Measurements from ENCODE around the gene OR1F1. TPM values are rescaled to one million over a fixed set of nuclear protein-coding genes. Genes with fewer than 3 reads are reported as not detected.
A peak's percentile ranks its signal among the peaks of the same experiment; 100 is the strongest.
"Not testable (repeated sequence)": the region's sequence is repeated elsewhere in the genome, so short reads cannot be mapped to it uniquely, and the experiment has no call there.

OR1F1 gene
- total RNA-seq (not detected), polyA plus RNA-seq (ENCODE audit: insufficient read depth in 1 of 8, insufficient read length in 8 of 8, low replicate concordance in 1 of 8) (not detected)
- long read RNA-seq, donor 1, result 0 reads
- long read RNA-seq, donor 2, result 0 reads
- long read RNA-seq, donor 3, result 0 reads
- long read RNA-seq, donor 4, result 0 reads
- long read RNA-seq, donor 5, result 0 reads
- long read RNA-seq, donor 6, result 0 reads
- long read RNA-seq, donor 7, result 0 reads
- long read RNA-seq, donor 8, result 0 reads
- long read RNA-seq, donor 9, result 0 reads
- long read RNA-seq, donor 10, result 0 reads
- long read RNA-seq, donor 11, result 0 reads

- no peak within 1 kb of the TSS for H3K27ac ChIP-seq (ENCODE audit: low read length)
- peaks cover 95% of the 10 kb centered on the region for H3K27me3 ChIP-seq (ENCODE audit: control insufficient read depth, insufficient read depth, low read length)
- WGBS (ENCODE audit: insufficient coverage), result 3% methylated on average over 32 of the region's 51 CpGs
- H3K4me1 ChIP-seq (ENCODE audit: control insufficient read depth, insufficient read depth, low read length), result peaks cover 33% of the 10 kb centered on the region
- DNase-seq, result peak; percentile 12
- no peaks in the 10 kb centered on the region for H3K9me3 ChIP-seq (replicated peaks; ENCODE audit: control insufficient read depth, low read depth, low read length)
- H3K4me3 ChIP-seq (ENCODE audit: low read length), result peak within 1 kb of the TSS; percentile 30
- H3K36me3 ChIP-seq (ENCODE audit: control insufficient read depth, insufficient read depth, low read length), result no peaks in the 10 kb centered on the region
These were observed at the start of gene OR1F1 for GRCh38 chr16:3187798-3188674. Gene OR1F1, plus strand, starts transcription at chr16:3188204.

- H3K27me3 ChIP-seq (ENCODE audit: control insufficient read depth, insufficient read depth, low read length), result no peaks in the 10 kb centered on the region
- peaks cover 58% of the 10 kb centered on the region for H3K36me3 ChIP-seq (ENCODE audit: control insufficient read depth, insufficient read depth, low read length)
- no peaks in the 10 kb centered on the region for H3K9me3 ChIP-seq (replicated peaks; ENCODE audit: control insufficient read depth, low read depth, low read length)
- no peak overlapping the region for H3K4me3 ChIP-seq (ENCODE audit: low read length)
- DNase-seq, result no peak
- WGBS (ENCODE audit: insufficient coverage), result 93% methylated on average over 21 of the region's 21 CpGs
- no peak overlapping the region for H3K27ac ChIP-seq (ENCODE audit: low read length)
- H3K4me1 ChIP-seq (ENCODE audit: control insufficient read depth, insufficient read depth, low read length), result peaks cover 27% of the 10 kb centered on the region
These were observed 49.7 kb upstream of the OR1F1 start for GRCh38 chr16:3138342-3138741.

- no peak for DNase-seq
- peaks cover 29% of the 10 kb centered on the region for H3K4me1 ChIP-seq (ENCODE audit: control insufficient read depth, insufficient read depth, low read length)
- no peak overlapping the region for H3K27ac ChIP-seq (ENCODE audit: low read length)
- 90% methylated on average over 13 of the region's 14 CpGs for WGBS (ENCODE audit: insufficient coverage)
- H3K4me3 ChIP-seq (ENCODE audit: low read length), result no peak overlapping the region
- H3K27me3 ChIP-seq (ENCODE audit: control insufficient read depth, insufficient read depth, low read length), result no peaks in the 10 kb centered on the region
- H3K9me3 ChIP-seq (replicated peaks; ENCODE audit: control insufficient read depth, low read depth, low read length), result no peaks in the 10 kb centered on the region
- peaks cover 58% of the 10 kb centered on the region for H3K36me3 ChIP-seq (ENCODE audit: control insufficient read depth, insufficient read depth, low read length)
These were observed 49.1 kb upstream of the OR1F1 start for GRCh38 chr16:3138823-3139426.

- H3K4me3 ChIP-seq (ENCODE audit: low read length); DNase-seq; H3K27me3 ChIP-seq (ENCODE audit: control insufficient read depth, insufficient read depth, low read length); H3K9me3 ChIP-seq (replicated peaks; ENCODE audit: control insufficient read depth, low read depth, low read length); H3K27ac ChIP-seq (ENCODE audit: low read length): not testable (repeated sequence)
- 96% methylated on average over 6 of the region's 9 CpGs for WGBS (ENCODE audit: insufficient coverage)
- H3K36me3 ChIP-seq (ENCODE audit: control insufficient read depth, insufficient read depth, low read length), result peaks cover 58% of the 10 kb centered on the region
- peaks cover 32% of the 10 kb centered on the region for H3K4me1 ChIP-seq (ENCODE audit: control insufficient read depth, insufficient read depth, low read length)
These were observed 48.4 kb upstream of the OR1F1 start for GRCh38 chr16:3139561-3139960.

- Histone ChIP-seq H3K27me3 (ENCODE audit: control insufficient read depth, insufficient read depth, low read length) (no peaks in the 10 kb centered on the region), H3K27ac (ENCODE audit: low read length) (no peak overlapping the region), H3K4me1 (ENCODE audit: control insufficient read depth, insufficient read depth, low read length) (peaks cover 43% of the 10 kb centered on the region), H3K9me3 (replicated peaks; ENCODE audit: control insufficient read depth, low read depth, low read length) (no peaks in the 10 kb centered on the region), H3K4me3 (ENCODE audit: low read length) (no peak overlapping the region), H3K36me3 (ENCODE audit: control insufficient read depth, insufficient read depth, low read length) (peaks cover 58% of the 10 kb centered on the region)
- DNase-seq, result no peak
- 91% methylated on average over 69 of the region's 69 CpGs for WGBS (ENCODE audit: insufficient coverage)
These were observed 47.2 kb upstream of the OR1F1 start for GRCh38 chr16:3140603-3141427.

GRCh38 chr16:3141781-3142311, 46.2 kb upstream of the OR1F1 start:
- H3K9me3 ChIP-seq (replicated peaks; ENCODE audit: control insufficient read depth, low read depth, low read length), result no peaks in the 10 kb centered on the region
- no peak overlapping the region for H3K27ac ChIP-seq (ENCODE audit: low read length)
- peaks cover 57% of the 10 kb centered on the region for H3K36me3 ChIP-seq (ENCODE audit: control insufficient read depth, insufficient read depth, low read length)
- no peak for DNase-seq
- no peak overlapping the region for H3K4me3 ChIP-seq (ENCODE audit: low read length)
- peaks cover 40% of the 10 kb centered on the region for H3K4me1 ChIP-seq (ENCODE audit: control insufficient read depth, insufficient read depth, low read length)
- WGBS (ENCODE audit: insufficient coverage), result 95% methylated on average over 23 of the region's 23 CpGs
- H3K27me3 ChIP-seq (ENCODE audit: control insufficient read depth, insufficient read depth, low read length), result no peaks in the 10 kb centered on the region

GRCh38 chr16:3142327-3142726, 45.7 kb upstream of the OR1F1 start:
- Histone ChIP-seq H3K27ac (ENCODE audit: low read length) (peak overlapping the region; percentile 92), H3K27me3 (ENCODE audit: control insufficient read depth, insufficient read depth, low read length) (no peaks in the 10 kb centered on the region), H3K9me3 (replicated peaks; ENCODE audit: control insufficient read depth, low read depth, low read length) (no peaks in the 10 kb centered on the region), H3K4me3 (ENCODE audit: low read length) (no peak overlapping the region), H3K4me1 (ENCODE audit: control insufficient read depth, insufficient read depth, low read length) (peaks cover 40% of the 10 kb centered on the region), H3K36me3 (ENCODE audit: control insufficient read depth, insufficient read depth, low read length) (peaks cover 52% of the 10 kb centered on the region)
- WGBS (ENCODE audit: insufficient coverage), result 95% methylated on average over 22 of the region's 22 CpGs
- DNase-seq, result no peak

GRCh38 chr16:3142770-3143169, 45.2 kb upstream of the OR1F1 start:
- peaks cover 48% of the 10 kb centered on the region for H3K36me3 ChIP-seq (ENCODE audit: control insufficient read depth, insufficient read depth, low read length)
- peak overlapping the region; percentile 92 for H3K27ac ChIP-seq (ENCODE audit: low read length)
- H3K4me3 ChIP-seq (ENCODE audit: low read length), result peak overlapping the region; percentile 13
- 85% methylated on average over 11 of the region's 13 CpGs for WGBS (ENCODE audit: insufficient coverage)
- peaks cover 42% of the 10 kb centered on the region for H3K4me1 ChIP-seq (ENCODE audit: control insufficient read depth, insufficient read depth, low read length)
- no peaks in the 10 kb centered on the region for H3K9me3 ChIP-seq (replicated peaks; ENCODE audit: control insufficient read depth, low read depth, low read length)
- H3K27me3 ChIP-seq (ENCODE audit: control insufficient read depth, insufficient read depth, low read length), result no peaks in the 10 kb centered on the region
- DNase-seq, result no peak

GRCh38 chr16:3143189-3143588, 44.8 kb upstream of the OR1F1 start:
- Histone ChIP-seq H3K36me3 (ENCODE audit: control insufficient read depth, insufficient read depth, low read length) (peaks cover 44% of the 10 kb centered on the region), H3K9me3 (replicated peaks; ENCODE audit: control insufficient read depth, low read depth, low read length) (no peaks in the 10 kb centered on the region), H3K4me1 (ENCODE audit: control insufficient read depth, insufficient read depth, low read length) (peaks cover 45% of the 10 kb centered on the region), H3K4me3 (ENCODE audit: low read length) (peak overlapping the region; percentile 13), H3K27me3 (ENCODE audit: control insufficient read depth, insufficient read depth, low read length) (no peaks in the 10 kb centered on the region), H3K27ac (ENCODE audit: low read length) (peak overlapping the region; percentile 92)
- DNase-seq, result no peak
- 85% methylated on average over 9 of the region's 11 CpGs for WGBS (ENCODE audit: insufficient coverage)
